GM23338 (cell line): ENCODE measurements around the gene ZNF223.

Experiments
- CREB1 ChIP-seq: fragments of 250-450 bp; sonication (Bioruptor Pico); IDR thresholded peaks from 2 replicates; pipeline ENCODE4 v1.5.0; 2020; ENCODE audit warnings: low read depth, mild to moderate bottlenecking, moderate library complexity
- EZH2 ChIP-seq: fragments of 200-600 bp; sonication (generic); IDR thresholded peaks from one replicate; pipeline ENCODE4 v1.8.0; 2017; ENCODE audit warnings: antibody characterized with exemption, mild to moderate bottlenecking, low read depth; ENCODE audit not compliant: unreplicated experiment
- EZH2phosphoT487 ChIP-seq: fragments of 200-600 bp; sonication (generic); IDR thresholded peaks from one replicate; pipeline ENCODE4 v1.8.1; 2018; ENCODE audit warnings: antibody characterized with exemption; ENCODE audit not compliant: unreplicated experiment
- JUNB ChIP-seq: IDR thresholded peaks from one replicate; pipeline ENCODE4 v1.6.1; 2016; ENCODE audit warnings: antibody characterized with exemption; ENCODE audit not compliant: unreplicated experiment
- POLR2AphosphoS5 ChIP-seq: IDR thresholded peaks from 2 replicates; pipeline ENCODE4 v1.6.1; 2016; ENCODE audit warnings: antibody characterized with exemption, low read depth
- REST ChIP-seq: IDR thresholded peaks from one replicate; pipeline ENCODE4 v1.6.1; 2018; ENCODE audit warnings: antibody characterized with exemption; ENCODE audit not compliant: unreplicated experiment
- TF ChIP-seq, protein P1 (sequence below), 2 experiments: fragments of 200-600 bp in 1 of 2; sonication (generic) in 1 of 2; conservative IDR thresholded peaks; 2 replicates each; pipeline versions ENCODE4 v1.5.1 to v1.6.1; 2016 to 2017; ENCODE audit warnings: antibody characterized with exemption in 2 of 2, low read depth in 2 of 2, mild to moderate bottlenecking in 2 of 2, moderate library complexity in 1 of 2
- TF ChIP-seq, protein P2 (sequence below): IDR thresholded peaks from 2 replicates; pipeline ENCODE4 v1.6.1; 2016; ENCODE audit warnings: antibody characterized with exemption

DNA sequence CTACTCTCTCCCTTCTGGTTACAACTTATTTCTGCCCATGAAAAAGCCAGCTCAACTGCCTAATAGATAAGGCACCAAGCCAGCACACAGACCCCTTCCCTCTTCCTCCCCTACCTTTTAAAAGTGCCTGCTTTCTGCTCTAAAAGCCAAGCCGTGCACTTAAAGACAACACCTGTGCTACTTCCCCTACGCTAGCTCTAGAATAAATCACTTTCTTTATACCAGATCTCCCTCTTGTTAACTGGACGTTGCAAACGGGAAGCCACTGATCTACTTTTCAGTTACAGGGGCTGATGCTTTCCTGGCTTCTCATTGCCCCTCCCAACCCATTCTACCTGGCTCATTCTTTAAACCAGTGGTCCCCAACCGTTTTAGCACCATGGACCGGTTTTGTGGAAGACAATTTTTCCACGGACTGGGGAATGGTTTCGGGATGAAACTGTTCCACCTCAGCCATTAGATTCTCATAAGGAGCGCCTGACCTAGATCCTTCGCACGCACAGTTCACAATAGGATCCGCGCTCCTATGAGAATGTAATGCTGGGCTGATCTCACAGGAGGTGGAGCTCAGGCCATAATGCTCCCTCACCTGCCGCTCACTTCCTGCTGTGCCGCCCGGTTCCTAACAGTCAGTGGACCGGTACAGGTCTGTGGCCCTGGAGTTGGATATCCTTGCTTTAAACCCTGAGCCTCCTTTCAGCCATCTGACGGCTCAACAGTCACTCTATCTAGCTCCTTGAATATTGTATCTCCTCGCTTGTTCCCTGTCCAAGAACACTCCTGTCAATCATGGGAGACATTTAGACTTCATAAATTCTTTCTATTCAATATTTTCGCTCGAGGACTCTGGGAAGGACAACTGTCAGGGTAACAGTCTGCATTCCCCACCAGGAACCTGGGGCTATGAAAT, 841 bp upstream of the ZNF223 start:
- TF ChIP-seq EZH2phosphoT487 (no peak), EZH2 (no peak), POLR2AphosphoS5 (no peak), JUNB (no peak), REST (no peak), CREB1 (CRISPR knock-in tag) (no peak)
- TF ChIP-seq, protein P1, sequence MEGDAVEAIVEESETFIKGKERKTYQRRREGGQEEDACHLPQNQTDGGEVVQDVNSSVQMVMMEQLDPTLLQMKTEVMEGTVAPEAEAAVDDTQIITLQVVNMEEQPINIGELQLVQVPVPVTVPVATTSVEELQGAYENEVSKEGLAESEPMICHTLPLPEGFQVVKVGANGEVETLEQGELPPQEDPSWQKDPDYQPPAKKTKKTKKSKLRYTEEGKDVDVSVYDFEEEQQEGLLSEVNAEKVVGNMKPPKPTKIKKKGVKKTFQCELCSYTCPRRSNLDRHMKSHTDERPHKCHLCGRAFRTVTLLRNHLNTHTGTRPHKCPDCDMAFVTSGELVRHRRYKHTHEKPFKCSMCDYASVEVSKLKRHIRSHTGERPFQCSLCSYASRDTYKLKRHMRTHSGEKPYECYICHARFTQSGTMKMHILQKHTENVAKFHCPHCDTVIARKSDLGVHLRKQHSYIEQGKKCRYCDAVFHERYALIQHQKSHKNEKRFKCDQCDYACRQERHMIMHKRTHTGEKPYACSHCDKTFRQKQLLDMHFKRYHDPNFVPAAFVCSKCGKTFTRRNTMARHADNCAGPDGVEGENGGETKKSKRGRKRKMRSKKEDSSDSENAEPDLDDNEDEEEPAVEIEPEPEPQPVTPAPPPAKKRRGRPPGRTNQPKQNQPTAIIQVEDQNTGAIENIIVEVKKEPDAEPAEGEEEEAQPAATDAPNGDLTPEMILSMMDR (conservative IDR thresholded peaks at IDR 0.05; ENCODE audit: low read depth in 2 of 2): no peak
- TF ChIP-seq, protein P2, sequence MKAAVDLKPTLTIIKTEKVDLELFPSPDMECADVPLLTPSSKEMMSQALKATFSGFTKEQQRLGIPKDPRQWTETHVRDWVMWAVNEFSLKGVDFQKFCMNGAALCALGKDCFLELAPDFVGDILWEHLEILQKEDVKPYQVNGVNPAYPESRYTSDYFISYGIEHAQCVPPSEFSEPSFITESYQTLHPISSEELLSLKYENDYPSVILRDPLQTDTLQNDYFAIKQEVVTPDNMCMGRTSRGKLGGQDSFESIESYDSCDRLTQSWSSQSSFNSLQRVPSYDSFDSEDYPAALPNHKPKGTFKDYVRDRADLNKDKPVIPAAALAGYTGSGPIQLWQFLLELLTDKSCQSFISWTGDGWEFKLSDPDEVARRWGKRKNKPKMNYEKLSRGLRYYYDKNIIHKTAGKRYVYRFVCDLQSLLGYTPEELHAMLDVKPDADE: no peak
